Measurements from ENCODE around the gene FITM1.

The FITM1 gene

DNA sequence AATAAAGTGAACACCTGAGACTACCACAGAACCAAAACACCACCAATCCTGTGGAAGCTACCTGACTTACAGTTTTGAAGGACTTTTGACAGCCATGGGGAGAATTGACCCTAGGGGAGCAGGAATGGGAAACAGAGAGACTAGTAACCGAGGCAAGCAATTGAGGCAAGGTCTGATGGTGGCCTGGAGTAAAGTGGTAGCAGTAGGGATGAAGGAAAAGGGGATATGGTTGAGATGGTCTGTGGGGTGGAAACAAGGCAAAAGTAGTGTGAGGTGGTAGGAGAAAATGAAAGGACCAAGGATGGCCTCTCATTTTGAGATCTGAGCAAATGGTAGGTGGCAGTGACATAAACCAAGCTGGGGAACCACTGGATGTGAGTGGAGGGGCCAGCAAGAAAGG is 26.4 kb downstream of the FITM1 start:
- DNase-seq (ENCODE audit: low read depth in 2 of 3, low spot score in 2 of 3): no peak

DNA sequence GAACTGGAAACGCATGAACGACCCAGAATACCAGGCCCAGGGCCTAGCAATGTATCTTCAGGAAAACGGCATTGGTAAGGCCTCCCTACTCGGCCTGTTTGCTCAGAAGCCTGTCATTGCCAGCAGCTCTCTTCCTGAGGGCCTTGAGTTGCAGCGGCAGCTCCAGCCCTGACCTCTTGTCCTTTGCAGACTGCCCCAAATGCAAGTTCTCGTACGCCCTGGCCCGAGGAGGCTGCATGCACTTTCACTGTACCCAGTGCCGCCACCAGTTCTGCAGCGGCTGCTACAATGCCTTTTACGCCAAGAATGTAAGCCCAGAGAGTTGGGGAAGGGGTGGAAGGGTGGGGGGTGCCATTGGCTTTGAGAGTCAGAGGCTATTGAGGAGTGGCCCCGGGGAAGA is 26.9 kb downstream of the FITM1 start:
- DNase-seq (ENCODE audit: low read depth in 2 of 3, low spot score in 2 of 3): no peak

DNA sequence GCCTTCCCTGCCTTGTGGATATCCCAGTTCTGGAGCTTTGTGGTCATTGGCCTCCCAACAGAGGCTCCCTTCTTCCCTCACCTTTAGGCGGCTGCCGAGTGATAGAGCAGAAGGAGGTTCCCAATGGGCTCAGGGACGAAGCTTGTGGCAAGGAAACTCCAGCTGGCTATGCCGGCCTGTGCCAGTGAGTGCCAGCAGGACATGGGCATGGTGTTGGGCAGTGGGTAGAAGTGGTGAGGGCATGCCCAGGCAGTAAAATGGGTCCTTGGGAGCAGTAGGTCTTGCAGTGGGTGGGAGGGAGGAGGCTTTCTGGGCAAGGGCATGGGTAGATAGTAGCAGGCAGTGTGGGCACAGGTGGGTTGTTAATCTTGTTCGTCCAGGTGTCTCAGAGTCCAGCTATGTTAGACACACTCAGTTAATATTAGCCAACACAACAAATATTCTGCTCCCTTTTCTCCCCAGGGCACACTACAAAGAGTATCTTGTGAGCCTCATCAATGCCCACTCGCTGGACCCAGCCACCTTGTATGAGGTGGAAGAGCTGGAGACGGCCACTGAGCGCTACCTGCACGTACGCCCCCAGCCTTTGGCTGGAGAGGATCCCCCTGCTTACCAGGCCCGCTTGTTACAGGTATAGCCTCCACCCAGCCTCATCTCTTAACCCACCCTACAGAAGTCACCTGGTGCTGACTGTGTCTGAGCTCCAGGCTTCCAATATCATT is 29.5 kb downstream of the FITM1 start:
- DNase-seq (ENCODE audit: low read depth in 2 of 3, low spot score in 2 of 3): no peak

DNA sequence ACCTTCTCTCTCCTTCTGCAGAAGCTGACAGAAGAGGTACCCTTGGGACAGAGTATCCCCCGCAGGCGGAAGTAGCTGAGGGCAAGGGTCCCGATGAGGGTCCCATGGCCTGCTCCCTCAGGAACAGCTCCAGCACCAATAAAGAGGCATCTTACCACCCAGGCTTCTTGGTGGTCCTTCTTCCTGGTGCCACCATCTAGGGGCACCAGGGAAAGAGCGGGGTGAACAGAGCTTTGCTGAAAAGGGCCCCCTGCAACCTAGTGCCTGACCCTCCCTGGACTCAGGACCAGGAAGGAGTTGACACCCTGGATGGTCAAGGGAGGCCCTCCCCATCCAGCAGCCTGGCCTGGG is 30.0 kb downstream of the FITM1 start:
- DNase-seq (ENCODE audit: low read depth in 2 of 3, low spot score in 2 of 3): no peak

DNA sequence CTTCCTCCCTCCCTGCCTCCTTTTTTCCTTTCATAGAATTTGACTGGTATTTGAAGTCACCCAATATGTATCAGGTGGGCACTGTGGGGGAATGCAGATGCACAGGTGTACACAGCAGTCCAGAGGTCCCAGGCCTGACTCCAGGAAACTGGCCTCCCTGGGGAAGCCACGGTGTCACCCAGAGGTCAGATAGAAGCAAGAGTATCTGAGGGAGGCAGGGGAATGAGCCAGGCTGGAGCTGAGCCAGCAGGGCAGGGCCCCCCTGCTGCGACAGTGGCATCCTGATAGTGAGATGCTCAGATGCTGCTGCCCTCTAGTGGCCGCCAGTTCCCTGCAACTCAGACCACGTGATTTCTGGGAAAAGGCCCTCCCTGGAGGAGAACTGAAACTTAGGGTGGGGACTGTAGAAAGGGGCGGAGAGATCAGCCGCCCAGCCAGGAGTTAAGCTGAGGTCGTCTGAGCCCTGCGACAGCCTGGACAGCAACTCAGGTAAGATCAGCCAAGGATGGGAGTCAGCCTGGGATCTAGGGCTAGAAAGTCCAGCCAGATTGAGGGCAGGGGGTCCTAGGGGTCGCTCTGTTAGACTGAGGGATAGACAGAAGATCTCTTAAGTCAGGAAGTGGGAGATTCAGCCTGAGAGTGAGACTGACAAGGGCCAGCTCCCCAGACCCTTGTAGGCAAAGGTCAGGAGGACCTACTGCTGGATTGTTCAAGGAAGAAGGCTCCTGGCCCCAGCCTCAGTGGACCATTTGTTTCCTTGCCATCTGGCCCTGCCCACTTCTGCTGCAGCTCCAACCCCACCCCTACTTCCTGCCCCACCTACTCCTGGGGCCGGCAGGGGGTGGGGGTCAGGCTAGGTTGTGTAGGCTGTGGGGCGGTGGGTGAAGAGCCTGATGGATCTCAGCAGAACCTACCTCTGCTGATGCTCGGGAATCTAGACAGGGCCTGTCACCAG is 30.7 kb downstream of the FITM1 start, which contains the start of gene IRF9:
Gene IRF9 (plus strand): TSS at position 416 of the 955 bp plus-strand sequence. CDS start 880 bp downstream, outside the sequence.
- DNase-seq (ENCODE audit: low read depth in 2 of 3, low spot score in 2 of 3): peak; percentile 92 to 100 (median 98)

DNA sequence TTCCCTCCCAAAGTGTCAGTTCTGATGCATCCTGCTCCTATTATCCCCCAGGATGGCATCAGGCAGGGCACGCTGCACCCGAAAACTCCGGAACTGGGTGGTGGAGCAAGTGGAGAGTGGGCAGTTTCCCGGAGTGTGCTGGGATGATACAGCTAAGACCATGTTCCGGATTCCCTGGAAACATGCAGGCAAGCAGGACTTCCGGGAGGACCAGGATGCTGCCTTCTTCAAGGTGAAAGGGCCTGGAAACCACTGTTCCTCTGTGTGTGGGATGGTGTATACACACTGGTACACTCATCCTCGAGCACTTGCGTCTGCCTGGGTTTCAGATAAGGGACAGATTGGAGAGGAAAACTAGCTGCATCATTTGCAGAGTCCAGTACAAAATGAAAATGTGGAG is 31.6 kb downstream of the FITM1 start:
- DNase-seq (ENCODE audit: low read depth in 2 of 3, low spot score in 2 of 3): no peak

DNA sequence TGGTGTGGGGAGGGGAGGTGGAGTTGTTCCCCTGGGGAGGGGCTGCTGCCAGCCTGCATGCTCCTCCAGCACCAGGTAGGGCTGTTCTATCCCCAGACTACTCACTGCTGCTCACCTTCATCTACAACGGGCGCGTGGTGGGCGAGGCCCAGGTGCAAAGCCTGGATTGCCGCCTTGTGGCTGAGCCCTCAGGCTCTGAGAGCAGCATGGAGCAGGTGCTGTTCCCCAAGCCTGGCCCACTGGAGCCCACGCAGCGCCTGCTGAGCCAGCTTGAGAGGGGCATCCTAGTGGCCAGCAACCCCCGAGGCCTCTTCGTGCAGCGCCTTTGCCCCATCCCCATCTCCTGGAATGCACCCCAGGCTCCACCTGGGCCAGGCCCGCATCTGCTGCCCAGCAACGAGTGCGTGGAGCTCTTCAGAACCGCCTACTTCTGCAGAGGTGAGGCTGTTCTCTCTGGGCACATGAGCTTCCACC is 34.1 kb downstream of the FITM1 start:
- DNase-seq (ENCODE audit: low read depth in 2 of 3, low spot score in 2 of 3): no peak

DNA sequence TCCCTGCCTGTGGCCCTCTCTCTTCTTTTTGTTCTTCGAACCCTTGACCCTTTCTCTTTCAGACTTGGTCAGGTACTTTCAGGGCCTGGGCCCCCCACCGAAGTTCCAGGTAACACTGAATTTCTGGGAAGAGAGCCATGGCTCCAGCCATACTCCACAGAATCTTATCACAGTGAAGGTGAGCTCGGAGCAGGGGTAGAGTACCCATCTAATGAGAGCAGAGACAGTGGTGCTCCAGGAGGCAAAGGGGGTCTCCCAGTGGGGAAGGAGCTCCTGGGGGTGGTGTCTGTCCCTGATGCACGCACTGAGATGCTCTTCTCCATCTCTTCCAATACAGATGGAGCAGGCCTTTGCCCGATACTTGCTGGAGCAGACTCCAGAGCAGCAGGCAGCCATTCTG is 35.3 kb downstream of the FITM1 start:
- DNase-seq (ENCODE audit: low read depth in 2 of 3, low spot score in 2 of 3): no peak

DNA sequence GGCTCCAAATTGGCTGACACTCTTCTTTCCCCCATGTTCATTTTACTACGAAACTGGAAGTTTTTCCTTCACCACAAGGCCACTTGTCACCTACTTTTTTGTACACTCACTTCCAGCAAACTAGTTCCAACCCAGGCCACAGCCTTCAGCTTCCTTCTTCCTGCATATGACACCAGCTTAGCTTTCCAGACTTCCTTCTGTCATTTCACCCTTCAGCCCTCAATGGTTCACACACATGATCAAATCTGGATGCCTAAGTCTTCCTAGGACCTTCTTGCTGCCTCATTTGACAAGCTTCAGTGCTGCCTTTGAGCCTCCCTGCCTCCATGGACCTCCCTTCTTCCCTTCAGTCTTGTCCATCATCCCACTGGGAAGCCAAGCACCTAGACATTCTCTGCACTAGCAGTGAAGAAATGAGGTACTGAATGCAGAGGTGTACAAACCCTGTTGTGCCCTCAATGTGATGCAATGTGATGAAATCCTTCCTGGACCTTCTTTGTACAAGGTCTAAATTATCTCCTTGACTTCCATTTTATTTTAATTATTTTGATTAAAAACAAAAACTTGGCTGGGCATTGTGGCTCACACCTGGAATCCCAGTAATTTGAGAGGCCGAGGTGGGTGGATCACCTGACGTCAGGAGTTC is 37.1 kb downstream of the FITM1 start:
- DNase-seq (ENCODE audit: low read depth in 2 of 3, low spot score in 2 of 3): no peak

DNA sequence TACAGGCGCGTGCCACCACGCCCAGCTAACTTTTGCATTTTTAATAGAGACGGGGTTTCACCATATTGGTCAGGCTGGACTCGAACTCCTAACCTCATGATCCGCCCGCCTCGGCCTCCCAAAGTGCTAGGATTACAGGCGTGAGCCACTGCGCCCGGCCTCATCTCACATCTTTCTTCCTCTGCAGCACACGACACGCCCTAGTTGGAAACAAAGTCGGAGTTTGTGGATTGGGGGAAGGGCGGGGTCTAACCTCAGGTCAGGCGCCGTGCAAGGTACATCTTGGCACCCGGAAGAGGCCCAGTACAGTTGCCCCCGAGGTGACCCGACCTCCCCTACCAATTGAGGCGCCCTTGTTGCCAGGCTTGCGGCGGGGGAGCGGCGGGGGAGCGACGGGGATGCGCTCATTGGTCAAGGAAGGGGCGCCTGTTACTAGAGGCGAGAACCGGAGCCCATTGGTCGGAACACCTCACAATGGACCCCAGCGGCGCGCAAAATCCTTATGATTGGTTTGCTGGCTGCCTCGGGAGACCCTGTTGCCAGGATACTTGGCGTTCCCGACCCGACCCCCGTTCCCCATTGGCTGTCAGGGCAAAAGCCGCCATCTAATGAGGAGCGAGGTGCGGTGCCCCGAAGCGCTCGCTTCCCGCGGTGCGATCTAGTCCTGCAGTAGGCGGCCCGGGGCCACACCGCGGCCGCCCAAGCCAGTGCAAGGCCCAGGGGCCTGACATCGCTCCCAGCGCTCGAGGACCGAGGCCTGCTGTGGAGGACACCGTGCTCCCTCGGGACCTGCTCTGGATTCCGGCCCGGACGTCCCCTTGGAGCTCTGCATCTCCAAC is 41.2 kb downstream of the FITM1 start, which contains the start of gene REC8:
Gene REC8 (plus strand): TSS at position 659 of the 839 bp plus-strand sequence. CDS start 473 bp downstream, outside the sequence.
- peak; percentile 41 to 70 (median 50) for DNase-seq (ENCODE audit: low read depth in 2 of 3, low spot score in 2 of 3)

DNA sequence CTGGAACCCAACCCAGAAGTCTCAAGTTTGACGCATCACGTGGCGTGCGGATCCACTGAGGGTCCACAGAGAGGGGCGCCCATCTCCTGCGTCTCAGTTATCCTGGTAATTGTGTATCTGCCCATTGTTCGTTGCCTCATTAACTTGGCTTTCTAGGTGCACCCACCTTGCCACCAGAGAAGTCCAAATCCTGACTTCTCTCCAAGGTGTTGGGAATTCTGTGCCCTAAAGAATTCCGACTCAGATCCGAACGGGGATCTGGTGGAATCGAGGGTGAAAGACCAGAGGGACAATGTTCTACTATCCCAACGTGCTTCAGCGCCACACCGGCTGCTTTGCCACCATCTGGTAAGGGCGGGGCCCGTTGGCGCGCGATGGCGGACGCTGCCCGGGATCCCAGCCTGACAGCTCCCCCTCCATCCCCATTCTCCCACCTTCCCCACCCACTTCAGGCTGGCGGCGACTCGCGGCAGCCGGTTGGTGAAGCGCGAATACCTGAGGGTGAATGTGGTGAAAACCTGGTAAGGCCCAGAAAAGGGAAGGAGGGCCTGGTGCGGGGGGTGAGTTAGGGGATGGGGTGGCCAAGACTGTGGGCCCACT is 41.9 kb downstream of the FITM1 start:
- no peak for DNase-seq (ENCODE audit: low read depth in 2 of 3, low spot score in 2 of 3)

DNA sequence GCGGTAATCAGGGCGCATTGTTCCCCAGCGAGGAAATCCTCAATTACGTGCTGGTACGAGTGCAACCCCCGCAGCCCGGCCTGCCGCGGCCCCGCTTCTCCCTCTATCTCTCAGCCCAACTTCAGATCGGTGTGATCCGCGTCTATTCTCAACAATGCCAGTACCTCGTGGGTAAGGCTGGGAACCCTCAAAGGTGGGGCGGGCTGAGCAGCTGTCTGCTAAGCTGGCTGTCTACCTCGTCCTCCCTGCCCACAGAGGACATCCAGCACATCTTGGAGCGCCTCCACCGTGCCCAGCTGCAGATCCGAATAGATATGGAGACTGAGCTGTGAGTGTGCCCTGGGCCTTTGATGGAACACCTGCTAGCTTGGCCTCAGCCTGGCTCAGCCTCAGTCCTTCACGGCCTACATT is 42.4 kb downstream of the FITM1 start:
- no peak for DNase-seq (ENCODE audit: low read depth in 2 of 3, low spot score in 2 of 3)

DNA sequence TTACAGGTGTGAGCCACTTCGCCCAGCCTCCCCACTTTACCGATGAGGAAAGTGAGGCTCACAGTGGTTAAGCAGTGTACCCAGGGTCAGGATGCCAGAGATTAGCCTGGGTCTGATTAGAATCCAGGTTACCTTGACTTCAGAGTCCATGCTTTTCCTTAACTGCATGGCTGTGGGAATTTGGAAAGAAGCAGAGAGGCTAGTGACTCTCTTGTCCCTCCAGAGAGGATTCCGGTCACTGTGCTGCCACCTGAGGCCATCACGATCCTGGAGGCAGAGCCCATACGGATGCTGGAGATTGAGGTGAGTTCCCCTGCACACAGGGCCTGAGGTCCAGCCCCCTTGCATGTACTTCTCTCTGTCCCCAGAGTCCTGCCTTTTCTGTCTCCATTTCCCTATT is 46.1 kb downstream of the FITM1 start:
- DNase-seq (ENCODE audit: low read depth in 2 of 3, low spot score in 2 of 3): no peak

DNA sequence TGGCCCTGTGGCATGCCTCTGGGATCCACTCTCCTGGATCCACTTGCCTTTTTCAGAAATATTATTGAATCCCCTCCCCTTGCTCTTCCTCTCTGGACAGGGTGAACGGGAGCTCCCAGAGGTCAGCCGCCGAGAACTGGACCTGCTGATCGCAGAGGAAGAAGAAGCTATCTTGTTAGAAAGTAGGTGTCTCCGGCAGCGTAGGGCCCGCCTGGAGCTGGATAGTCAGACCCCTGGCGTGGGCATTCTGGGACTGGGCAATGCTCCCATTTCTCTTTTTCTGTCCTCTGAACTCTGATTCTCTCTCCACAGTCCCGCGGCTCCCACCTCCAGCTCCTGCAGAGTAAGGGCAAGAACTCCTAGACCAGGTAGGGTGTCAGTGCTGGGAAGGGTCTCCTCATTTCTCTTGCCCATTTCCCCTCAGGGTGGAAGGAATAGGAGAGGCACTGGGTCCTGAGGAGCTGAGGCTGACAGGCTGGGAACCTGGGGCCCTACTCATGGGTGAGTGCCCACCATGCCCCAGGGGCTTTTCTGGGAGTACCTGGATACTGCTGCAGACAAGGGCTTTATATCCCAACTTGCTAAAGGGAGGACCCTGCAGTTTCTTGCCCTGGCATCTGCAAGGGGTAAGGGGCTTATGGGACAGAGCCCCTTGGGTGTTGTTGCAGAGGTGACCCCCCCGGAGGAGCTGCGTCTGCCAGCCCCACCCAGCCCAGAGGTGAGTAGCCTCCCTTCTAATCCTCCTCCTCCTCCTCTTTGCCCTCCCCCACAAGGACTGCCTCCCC is 46.8 kb downstream of the FITM1 start:
- no peak for DNase-seq (ENCODE audit: low read depth in 2 of 3, low spot score in 2 of 3)

DNA sequence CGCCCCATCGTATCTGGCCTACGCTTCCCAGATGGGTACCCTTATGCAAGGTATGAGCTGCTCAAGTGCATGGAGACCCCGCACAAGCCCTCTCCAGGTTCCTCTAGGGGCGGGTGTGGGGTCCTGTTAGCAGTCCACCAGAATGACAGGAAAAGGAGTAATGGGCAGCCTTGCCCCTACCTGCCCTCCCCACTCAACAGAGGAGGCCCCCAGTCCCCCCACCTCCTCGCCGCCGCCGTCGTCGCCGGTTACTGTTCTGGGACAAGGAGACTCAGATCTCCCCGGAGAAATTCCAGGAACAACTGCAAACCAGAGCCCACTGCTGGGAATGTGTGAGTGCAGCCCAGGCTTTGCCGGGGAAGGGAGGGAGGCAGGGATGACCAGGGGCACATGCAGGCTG is 47.4 kb downstream of the FITM1 start:
- DNase-seq (ENCODE audit: low read depth in 2 of 3, low spot score in 2 of 3): no peak

DNA sequence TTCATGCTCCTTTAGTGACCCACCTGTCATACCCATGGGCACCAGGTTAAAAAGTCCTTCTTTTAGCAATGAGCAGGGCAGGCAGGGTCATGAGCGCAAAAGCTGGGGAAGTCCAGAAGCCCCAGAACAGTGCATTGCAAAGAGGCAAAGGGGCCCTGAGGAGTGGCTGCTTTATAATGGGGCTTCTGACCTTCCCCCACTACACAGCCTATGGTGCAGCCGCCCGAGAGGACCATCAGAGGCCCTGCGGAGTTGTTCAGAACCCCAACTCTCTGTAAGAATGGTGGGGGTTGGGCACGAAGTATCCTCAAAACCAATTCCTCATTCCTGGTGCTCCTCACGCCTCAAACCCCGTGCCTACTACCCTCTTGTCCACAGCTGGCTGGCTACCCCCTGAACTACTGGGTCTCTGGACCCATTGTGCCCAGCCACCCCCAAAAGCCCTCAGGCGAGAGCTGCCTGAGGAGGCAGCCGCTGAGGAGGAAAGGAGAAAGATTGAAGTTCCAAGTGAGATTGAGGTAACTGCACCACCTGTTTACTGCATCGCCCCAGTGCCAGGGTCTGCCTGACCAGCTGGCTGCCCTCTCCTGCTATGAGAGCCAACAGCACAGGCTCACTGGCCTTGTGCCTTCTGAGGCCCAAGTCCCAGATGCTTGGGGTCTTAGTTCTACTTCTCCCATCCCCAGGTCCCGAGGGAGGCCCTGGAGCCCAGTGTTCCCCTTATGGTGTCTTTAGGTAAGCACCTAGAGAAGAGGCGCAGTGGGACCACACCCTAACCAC is 48.1 kb downstream of the FITM1 start:
- no peak for DNase-seq (ENCODE audit: low read depth in 2 of 3, low spot score in 2 of 3)

DNA sequence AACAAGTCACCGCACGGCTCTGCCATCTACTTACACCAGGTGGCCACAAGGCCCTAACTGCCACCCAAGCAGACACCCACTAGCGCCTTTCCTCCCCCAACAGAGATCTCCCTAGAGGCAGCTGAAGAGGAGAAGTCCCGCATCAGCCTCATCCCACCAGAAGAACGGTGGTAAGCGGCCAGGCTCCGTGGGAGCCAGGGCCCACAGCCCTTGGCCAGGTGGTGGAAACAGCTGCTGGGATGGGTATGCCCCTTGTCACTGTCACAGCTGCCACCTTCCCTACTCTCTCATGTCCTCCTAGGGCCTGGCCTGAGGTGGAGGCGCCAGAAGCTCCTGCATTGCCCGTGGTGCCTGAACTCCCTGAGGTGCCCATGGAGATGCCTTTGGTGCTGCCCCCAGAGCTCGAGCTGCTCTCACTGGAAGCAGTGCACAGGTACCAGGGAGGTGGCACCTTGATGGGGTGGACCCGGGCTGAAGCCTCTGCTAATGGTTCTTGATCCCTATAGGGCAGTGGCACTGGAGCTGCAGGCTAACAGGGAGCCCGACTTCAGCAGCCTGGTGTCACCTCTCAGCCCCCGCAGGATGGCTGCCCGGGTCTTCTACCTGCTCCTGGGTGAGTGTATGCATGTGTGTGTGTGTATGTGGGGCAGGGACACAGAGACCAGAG is 49.0 kb downstream of the FITM1 start:
- DNase-seq (ENCODE audit: low read depth in 2 of 3, low spot score in 2 of 3): no peak

Data from activated CD8-positive, alpha-beta memory T cell treated with anti-CD3 and anti-CD28 coated beads for 48 hours (primary cell).